HCT116 (cell line): ENCODE results near the gene AGBL1. TPM values are rescaled to one million over a fixed set of nuclear protein-coding genes. Genes with fewer than 3 reads are reported as not detected.

Experiments used
- ATAC-seq: fragments of 200-7000 bp; cut with Tn5 transposase; 2 replicates; pipeline ENCODE4 v1.9.1; 2020; ENCODE audit warnings: mild to moderate bottlenecking, moderate library complexity
- BruUV-seq: library from RNA; stranded (reverse); fragments of 400-500 nt; replicated peaks from 2 replicates; lab custom pipeline; 2021; lab: Mats Ljungman, UMichigan
- CTCF ChIA-PET: fragments of 300-600 bp; sonication (Branson Sonifier 250); formaldehyde crosslinking; loops from one replicate; lab custom pipeline; 2021; ENCODE audit warnings: antibody characterized with exemption; lab: Charles Lee
- POLR2A ChIA-PET: fragments of 300-600, 350-600 bp; sonication (Branson Sonifier 250); formaldehyde crosslinking; loops from one replicate; lab custom pipeline; 2021; ENCODE audit warnings: antibody characterized with exemption; lab: Charles Lee
- RAD21 ChIA-PET, 2 experiments: fragments of 300-600 bp; sonication (Branson Sonifier 250); formaldehyde crosslinking; loops; one replicate each; lab custom pipeline; 2023; ENCODE audit warnings: low total read pairs in 2 of 2; ENCODE audit not compliant: uncharacterized antibody in 2 of 2, unreplicated experiment in 2 of 2, low non-redundant PET in 1 of 2; lab: Charles Lee
- DNase-seq: peaks from one replicate; pipeline ENCODE4 v3.0.0-alpha.2; 2010; ENCODE audit warnings: low read depth, low spot score
- H2AFZ ChIP-seq: fragments of 200-600 bp; shearing (Covaris generic), sonication (generic); 2 replicates; pipeline ENCODE4 v1.6.1; 2017; ENCODE audit warnings: low read depth, mixed run types, mixed read lengths, antibody characterized with exemption, low read length; ENCODE audit not compliant: poor library complexity, severe bottlenecking
- H3K27ac ChIP-seq: 2 replicates; pipeline ENCODE4 v1.5.1; 2012; ENCODE audit warnings: low read depth, low read length
- H3K27me3 ChIP-seq: fragments of 200-600 bp; sonication (generic); 2 replicates; pipeline ENCODE4 v1.6.1; 2016; ENCODE audit warnings: mixed run types, low read length, mixed read lengths; ENCODE audit not compliant: insufficient read depth
- H3K36me3 ChIP-seq, 2 experiments: fragments of 200-500 bp in 1 of 2; fragments of 200-600 bp in 1 of 2; sonication (Bioruptor generic) in 1 of 2; sonication (generic) in 1 of 2; 2 replicates each; pipeline versions ENCODE4 v1.5.1 to v1.6.1; 2014 to 2016; ENCODE audit warnings: low read length in 2 of 2, inconsistent platforms in 1 of 2, mixed read lengths in 1 of 2, mixed run types in 1 of 2; ENCODE audit not compliant: insufficient read depth in 2 of 2, control insufficient read depth in 1 of 2
- H3K4me1 ChIP-seq, 2 experiments: fragments of 200-600 bp in 1 of 2; sonication (generic) in 1 of 2; 2 replicates each; pipeline versions ENCODE4 v1.5.1 to v1.6.1; 2012 to 2017; ENCODE audit warnings: low read length in 2 of 2, inconsistent platforms in 1 of 2, mild to moderate bottlenecking in 1 of 2, mixed read lengths in 1 of 2, mixed run types in 1 of 2, moderate library complexity in 1 of 2; ENCODE audit not compliant: insufficient read depth in 2 of 2, control insufficient read depth in 1 of 2
- H3K4me2 ChIP-seq: fragments of 200-600 bp; sonication (generic); 2 replicates; pipeline ENCODE4 v1.6.1; 2017; ENCODE audit warnings: mixed run types, low read length, mixed read lengths
- H3K4me3 ChIP-seq, 2 experiments: fragments of 200-600 bp in 1 of 2; sonication (generic) in 1 of 2; replicated peaks in 1 of 2; 2 replicates each; pipeline ENCODE4 v1.5.1; 2011 to 2016; ENCODE audit warnings: low read length in 2 of 2, control low read depth in 1 of 2, low read depth in 1 of 2, mild to moderate bottlenecking in 1 of 2, mixed read lengths in 1 of 2, mixed run types in 1 of 2
- H3K79me2 ChIP-seq: fragments of 200-600 bp; sonication (generic); 2 replicates; pipeline ENCODE4 v1.6.1; 2017; ENCODE audit warnings: mild to moderate bottlenecking, mixed run types, low read length, moderate library complexity, mixed read lengths; ENCODE audit not compliant: insufficient read depth
- H3K9ac ChIP-seq: fragments of 200-600 bp; sonication (generic); 2 replicates; pipeline ENCODE4 v1.6.1; 2016; ENCODE audit warnings: low read length, mixed read lengths
- H3K9me2 ChIP-seq: fragments of 200-600 bp; sonication (generic), shearing (Covaris generic); 2 replicates; pipeline ENCODE4 v1.6.1; 2017; ENCODE audit warnings: mixed run types, mild to moderate bottlenecking, moderate library complexity; ENCODE audit not compliant: insufficient read depth
- H3K9me3 ChIP-seq, 2 experiments: fragments of 200-500 bp in 1 of 2; fragments of 200-600 bp in 1 of 2; sonication (Bioruptor generic) in 1 of 2; sonication (generic) in 1 of 2; 2 replicates each; pipeline ENCODE4 v1.6.1; 2014 to 2017; ENCODE audit warnings: low read length in 2 of 2, mixed read lengths in 2 of 2, inconsistent platforms in 1 of 2, low read depth in 1 of 2, mild to moderate bottlenecking in 1 of 2, mixed run types in 1 of 2, moderate library complexity in 1 of 2; ENCODE audit not compliant: control insufficient read depth in 1 of 2, insufficient read depth in 1 of 2
- H4K20me1 ChIP-seq: fragments of 200-600 bp; sonication (generic), shearing (Covaris generic); 2 replicates; pipeline ENCODE4 v1.6.1; 2017; ENCODE audit warnings: mixed run types, mild to moderate bottlenecking, moderate library complexity; ENCODE audit not compliant: insufficient read depth
- CBX3 ChIP-seq: IDR thresholded peaks from 2 replicates; pipeline ENCODE4 v1.6.1; 2012; ENCODE audit warnings: low read depth
- EGR1 ChIP-seq: IDR thresholded peaks from 2 replicates; pipeline ENCODE4 v1.6.1; 2012; ENCODE audit warnings: low read depth
- POLR2A ChIP-seq: IDR thresholded peaks from 2 replicates; pipeline ENCODE4 v1.7.0; 2011; ENCODE audit warnings: borderline replicate concordance; ENCODE audit not compliant: insufficient read depth, insufficient read length; ENCODE audit errors: extremely low read depth
- SIN3A ChIP-seq: IDR thresholded peaks from 2 replicates; pipeline ENCODE4 v1.6.1; 2012; ENCODE audit warnings: low read depth
- SP1 ChIP-seq: IDR thresholded peaks from 2 replicates; pipeline ENCODE4 v1.6.1; 2012; ENCODE audit warnings: low read depth
- YY1 ChIP-seq: IDR thresholded peaks from 2 replicates; pipeline ENCODE4 v1.6.1; 2011; ENCODE audit warnings: low read length, low read depth, moderate library complexity, mild to moderate bottlenecking; ENCODE audit not compliant: insufficient replicate concordance; ENCODE audit errors: extremely low read depth
- ZNF274 ChIP-seq: fragments of 200-500 bp; sonication (Bioruptor generic); IDR thresholded peaks from 2 replicates; pipeline ENCODE4 v1.6.1; 2014; ENCODE audit warnings: mild to moderate bottlenecking, low read depth, low read length, inconsistent platforms
- intact Hi-C: fragments of 100-400 bp; cut with micrococcal nuclease; formaldehyde crosslinking; loops from 2 replicates; pipeline ENCODE4 v1.10.0; 2022
- total RNA-seq: library from RNA; stranded (reverse); gene quantifications from one replicate; pipeline ENCODE4 v1.2.1, GENCODE V29; 2021; ENCODE audit not compliant: unreplicated experiment
- TF ChIP-seq, protein P1 (sequence below): IDR thresholded peaks from 2 replicates; pipeline ENCODE4 v1.6.1; 2012
- TF ChIP-seq, protein P2 (sequence below): IDR thresholded peaks from 2 replicates; pipeline ENCODE4 v1.6.1; 2011; ENCODE audit warnings: mild to moderate bottlenecking, low read length, moderate library complexity; ENCODE audit not compliant: insufficient replicate concordance; ENCODE audit errors: extremely low read depth

Gene AGBL1
- total RNA-seq, 1 experiment from 2014 or later: not detected

DNA sequence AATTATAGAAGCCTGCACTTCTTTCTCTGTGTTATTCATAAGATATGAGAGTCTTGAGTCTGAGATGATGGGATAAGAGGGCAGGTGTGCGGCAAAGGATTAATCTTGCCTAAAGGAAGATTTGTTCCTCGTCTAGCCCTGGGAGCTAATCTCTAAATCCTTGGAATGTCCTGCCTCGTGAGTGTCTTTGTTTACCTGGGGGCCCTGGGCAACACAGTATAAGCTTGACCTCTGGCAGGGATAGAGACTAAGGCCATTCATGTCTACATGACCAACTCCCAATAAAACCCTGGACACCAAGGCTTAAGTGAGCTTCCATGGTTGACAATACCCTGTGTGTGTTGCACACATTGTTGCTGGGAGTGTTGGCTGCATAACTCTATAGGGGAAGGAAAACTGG is 3.2 kb upstream of the AGBL1 start (continued):
- TF ChIP-seq, protein P1, sequence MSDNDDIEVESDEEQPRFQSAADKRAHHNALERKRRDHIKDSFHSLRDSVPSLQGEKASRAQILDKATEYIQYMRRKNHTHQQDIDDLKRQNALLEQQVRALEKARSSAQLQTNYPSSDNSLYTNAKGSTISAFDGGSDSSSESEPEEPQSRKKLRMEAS: no peak
- TF ChIP-seq EGR1: no peak
- TF ChIP-seq, protein P2, sequence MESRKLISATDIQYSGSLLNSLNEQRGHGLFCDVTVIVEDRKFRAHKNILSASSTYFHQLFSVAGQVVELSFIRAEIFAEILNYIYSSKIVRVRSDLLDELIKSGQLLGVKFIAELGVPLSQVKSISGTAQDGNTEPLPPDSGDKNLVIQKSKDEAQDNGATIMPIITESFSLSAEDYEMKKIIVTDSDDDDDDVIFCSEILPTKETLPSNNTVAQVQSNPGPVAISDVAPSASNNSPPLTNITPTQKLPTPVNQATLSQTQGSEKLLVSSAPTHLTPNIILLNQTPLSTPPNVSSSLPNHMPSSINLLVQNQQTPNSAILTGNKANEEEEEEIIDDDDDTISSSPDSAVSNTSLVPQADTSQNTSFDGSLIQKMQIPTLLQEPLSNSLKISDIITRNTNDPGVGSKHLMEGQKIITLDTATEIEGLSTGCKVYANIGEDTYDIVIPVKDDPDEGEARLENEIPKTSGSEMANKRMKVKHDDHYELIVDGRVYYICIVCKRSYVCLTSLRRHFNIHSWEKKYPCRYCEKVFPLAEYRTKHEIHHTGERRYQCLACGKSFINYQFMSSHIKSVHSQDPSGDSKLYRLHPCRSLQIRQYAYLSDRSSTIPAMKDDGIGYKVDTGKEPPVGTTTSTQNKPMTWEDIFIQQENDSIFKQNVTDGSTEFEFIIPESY: no peak
- TF ChIP-seq POLR2A: no peak
- TF ChIP-seq YY1: no peak
- no peak for TF ChIP-seq CBX3
- no peak for TF ChIP-seq SIN3A
- no peak for TF ChIP-seq SP1

DNA sequence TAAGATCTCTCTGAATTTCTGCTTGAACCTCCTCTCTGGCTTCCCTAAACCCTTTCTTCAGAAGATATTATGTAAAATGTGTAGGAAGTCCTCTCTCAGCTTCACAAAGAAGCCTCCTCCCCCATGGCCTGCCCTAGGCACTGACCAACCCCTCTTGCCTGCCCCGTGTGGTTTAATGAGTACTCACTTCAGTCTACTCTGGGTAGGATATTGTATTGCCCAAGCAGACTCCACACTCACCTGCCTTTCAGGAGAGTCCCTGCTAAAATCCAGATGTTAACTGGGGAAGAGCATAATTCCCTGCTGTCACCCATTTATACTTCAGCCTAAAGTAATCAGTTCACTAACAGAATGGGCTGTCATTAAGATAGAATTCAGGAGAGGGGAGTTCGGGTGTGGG is 2.6 kb upstream of the AGBL1 start:
- intact Hi-C loops: no loop called here
- peak; percentile 47; the same call in 1 of the 2 replicates for ATAC-seq

More for the DNA sequence above, 2.6 kb upstream of the AGBL1 start:
- no TSS peak for BruUV-seq
- Histone ChIP-seq H4K20me1 (no peaks in the 10 kb centered on the region), H3K9ac (no peak overlapping the region), H3K9me2 (no peaks in the 10 kb centered on the region), H3K4me1 (no peaks in the 10 kb centered on the region), H3K27ac (no peak overlapping the region), H3K9me3 (no peaks in the 10 kb centered on the region), H3K27me3 (0 out of 2 replicates have a peak, but pooled peaks cover 7% of the 10 kb centered on the region), H2AFZ (no peak overlapping the region), H3K4me2 (no peak overlapping the region), H3K4me3 (no peak overlapping the region), H3K79me2 (no peaks in the 10 kb centered on the region), H3K36me3 (no peaks in the 10 kb centered on the region)
- DNase-seq: no peak
- POLR2A ChIA-PET: no interaction called here
- RAD21 ChIA-PET: no interaction called here
- CTCF ChIA-PET: no interaction called here
- TF ChIP-seq SIN3A (no peak), YY1 (no peak), ZNF274 (no peak)
- TF ChIP-seq, protein P2: no peak
